Hepatocyte (in vitro differentiated cells): Measurements from ENCODE around the gene TMEM184B.

Experiments
- CTCF ChIP-seq: fragments of 200-600 bp; sonication (generic); IDR thresholded peaks from 2 replicates; pipeline ENCODE4 v1.5.1; 2016; ENCODE audit warnings: antibody characterized with exemption, mild to moderate bottlenecking; ENCODE audit not compliant: poor library complexity
- EZH2 ChIP-seq: fragments of 200-600 bp; sonication (generic); IDR thresholded peaks from 2 replicates; pipeline ENCODE4 v1.6.1; 2016; ENCODE audit warnings: antibody characterized with exemption, mild to moderate bottlenecking, borderline replicate concordance
- EZH2phosphoT487 ChIP-seq: fragments of 200-600 bp; sonication (generic); IDR thresholded peaks from one replicate; pipeline ENCODE4 v1.6.1; 2018; ENCODE audit warnings: antibody characterized with exemption, mild to moderate bottlenecking, low read depth, moderate library complexity; ENCODE audit not compliant: unreplicated experiment, severe bottlenecking

DNA sequence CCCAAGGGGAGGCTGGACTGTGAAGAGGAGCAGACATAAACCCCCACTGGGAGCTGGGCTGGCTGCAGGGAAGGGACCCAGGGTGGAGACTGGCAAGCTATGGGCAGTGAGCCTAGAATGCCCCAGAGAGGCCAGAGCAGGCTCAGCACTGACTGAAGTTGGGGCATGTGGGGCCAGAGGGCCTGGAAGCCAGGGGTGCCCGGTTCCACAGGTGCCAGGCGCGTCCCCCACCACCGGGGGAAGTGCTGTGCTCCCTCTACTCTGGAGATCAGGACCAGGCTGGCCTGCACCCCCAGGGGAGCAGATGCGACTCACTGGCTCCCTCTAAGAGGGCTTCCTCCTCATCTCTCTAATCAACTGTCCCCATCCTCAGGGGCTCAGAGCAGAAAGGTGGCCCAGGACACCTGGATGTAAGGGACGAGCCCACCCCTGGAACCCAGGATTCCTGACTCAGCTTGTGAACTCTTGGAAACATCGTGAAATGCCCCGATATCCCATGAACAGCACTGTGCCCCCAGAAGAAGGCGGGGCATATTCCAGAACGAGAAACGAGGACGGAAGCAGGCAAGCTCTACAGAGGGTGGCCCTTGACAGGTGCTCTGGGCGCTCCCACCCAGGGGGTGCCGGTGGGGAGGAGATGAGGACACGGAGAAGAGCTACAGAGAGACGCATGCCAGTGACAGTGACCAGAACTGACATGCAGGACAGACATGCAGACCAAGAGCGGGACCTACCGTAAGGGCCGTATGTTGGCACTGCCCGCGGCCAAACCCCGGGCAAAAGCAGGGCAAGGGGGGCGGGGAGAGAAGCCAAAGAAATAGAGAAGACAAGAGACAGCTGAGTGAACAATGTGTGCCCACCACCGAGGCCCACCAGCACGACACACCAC lies 50.7 kb downstream of the TMEM184B start:
- TF ChIP-seq CTCF: no peak
- no peak for TF ChIP-seq EZH2phosphoT487
- no peak for TF ChIP-seq EZH2
